Measurements from ENCODE around the gene C6.

Gene C6

GRCh38 chr5:41118177-41118576 lies 95.2 kb downstream of the C6 start:
- no peak for DNase-seq

DNA sequence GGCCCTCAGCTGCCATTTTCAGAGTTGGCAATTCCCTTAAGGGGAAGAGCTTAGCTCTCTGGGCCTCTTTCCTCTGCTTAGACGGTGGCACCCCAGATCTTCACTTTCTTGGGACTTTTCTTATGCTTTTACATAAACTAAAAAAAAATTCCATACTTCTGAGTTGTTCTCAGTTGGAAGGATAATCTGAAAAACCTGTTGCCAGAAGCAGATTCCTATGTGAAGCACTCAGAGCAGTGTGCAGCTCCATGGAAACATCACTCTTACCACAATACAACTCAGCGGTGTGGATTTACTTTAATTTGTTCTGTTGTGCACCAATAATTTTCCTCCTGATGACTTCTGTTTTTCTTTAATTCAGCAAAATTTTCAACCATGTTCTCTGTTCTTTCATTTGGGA lies 98.1 kb downstream of the C6 start:
- no peak for DNase-seq

DNA sequence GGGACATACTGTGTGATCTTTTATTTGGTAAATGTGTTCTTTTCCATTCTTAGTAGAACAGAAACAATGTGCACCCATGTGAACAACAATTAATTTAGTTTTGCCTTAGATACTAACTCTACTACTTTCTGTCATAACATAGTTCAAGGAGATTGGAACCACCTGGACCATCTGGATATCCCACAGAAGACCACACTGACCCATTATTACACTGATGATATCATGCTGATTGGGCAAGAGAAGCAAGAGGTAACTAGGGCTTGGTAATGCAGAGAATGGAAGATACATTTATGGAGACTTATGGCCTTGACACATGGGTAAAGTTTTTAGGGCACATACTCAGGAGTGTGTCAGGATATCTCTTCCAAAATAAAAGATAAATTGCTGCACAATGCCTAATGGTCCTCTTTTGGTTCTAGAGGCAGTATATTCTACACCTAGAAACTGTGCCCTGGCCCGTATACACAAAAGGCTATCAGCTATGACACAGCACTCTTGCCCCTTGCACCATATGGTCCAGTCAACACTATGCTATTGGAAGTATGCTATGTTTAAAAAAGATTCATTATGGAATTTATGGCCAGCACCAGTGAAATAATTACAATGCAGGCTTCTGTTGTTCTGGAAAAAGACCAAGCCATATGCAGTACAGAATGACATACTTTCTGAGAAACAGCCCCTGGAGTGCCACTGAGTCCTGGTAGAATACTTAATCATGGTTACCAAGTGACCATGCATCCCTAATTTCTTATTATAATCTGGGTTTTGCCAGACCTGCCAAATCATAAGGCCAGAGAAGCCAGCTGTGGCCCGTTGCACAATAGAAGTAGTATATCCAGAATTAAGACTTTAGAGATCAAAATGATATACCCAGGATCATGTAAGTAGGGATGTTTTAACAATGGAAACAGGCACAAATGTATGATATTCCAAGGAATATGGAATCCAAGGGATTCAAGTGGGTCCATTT lies 100.6 kb downstream of the C6 start:
- DNase-seq, result no peak

GRCh38 chr5:41109186-41109585 lies 104.1 kb downstream of the C6 start:
- DNase-seq, result no peak

DNA sequence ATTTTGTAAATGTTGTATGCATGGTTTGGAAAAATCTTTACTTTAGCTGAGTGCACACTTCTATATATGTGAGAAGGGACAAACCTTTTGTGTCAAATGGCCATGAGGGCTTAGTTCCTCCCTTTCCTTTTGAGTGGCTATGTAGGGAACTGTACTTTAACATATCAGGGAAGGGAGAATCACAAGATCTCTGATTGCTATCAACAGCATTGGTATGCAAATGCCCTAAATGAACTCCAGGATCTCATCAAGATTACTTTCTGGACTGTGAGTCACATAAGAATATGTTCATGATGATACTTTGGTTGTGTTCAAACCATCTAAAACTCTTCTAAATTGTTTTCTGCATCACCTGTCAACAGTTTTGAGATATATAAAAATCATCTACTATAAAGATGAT lies 111.0 kb downstream of the C6 start:
- DNase-seq, result no peak

DNA sequence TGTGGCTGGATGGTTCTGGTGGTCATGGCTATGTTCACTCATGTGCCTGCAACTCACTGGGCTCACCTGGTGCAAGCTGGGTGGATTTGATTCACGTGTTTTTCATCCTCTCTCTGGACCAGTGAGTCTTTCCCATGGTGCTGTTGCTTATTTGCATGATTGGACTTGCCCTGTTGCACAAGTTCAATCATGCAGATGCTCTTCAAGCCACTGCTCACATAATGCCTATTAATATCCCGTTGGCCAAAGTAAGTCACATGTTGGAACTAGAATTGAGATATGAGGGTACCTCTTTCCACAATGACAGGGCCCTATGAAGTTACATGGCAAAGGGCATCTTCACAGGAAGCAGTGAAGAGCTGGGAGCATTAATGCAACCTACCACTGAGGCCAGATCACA lies 115.7 kb downstream of the C6 start:
- DNase-seq, result no peak

- no peak for DNase-seq
Measured at GRCh38 chr5:41095324-41096101, 117.8 kb downstream of the C6 start.

DNA sequence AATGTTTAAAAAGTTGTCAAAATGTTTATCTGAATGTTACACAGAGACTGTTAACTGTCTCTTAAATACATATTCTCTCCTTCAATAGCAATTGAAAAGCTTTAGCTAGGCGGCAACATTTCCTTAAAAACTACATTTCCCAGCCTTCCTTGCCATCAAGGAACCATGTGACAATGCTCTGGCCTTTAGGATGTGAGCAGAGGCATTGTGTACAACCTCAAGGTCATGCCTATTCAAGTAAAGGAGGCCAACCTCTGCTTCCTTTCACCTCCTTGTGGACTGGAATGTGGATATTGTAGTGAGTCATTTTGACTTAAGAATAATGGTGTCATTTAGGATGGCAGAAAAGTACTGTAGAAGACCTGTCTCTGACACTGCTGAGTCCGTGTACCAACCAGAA lies 118.5 kb downstream of the C6 start:
- DNase-seq, result no peak

- DNase-seq, result no peak
Measured at GRCh38 chr5:41093803-41094202, 119.5 kb downstream of the C6 start.

All from NCI-H187 (cell line).